ENCODE data around the gene WDR88.
"Not testable (repeated sequence)": the region's sequence is repeated elsewhere in the genome, so short reads cannot be mapped to it uniquely, and the experiment has no call there.

WDR88 gene

GRCh38 chr19:33210266-33210940, 78.5 kb downstream of the WDR88 start:
- Mint-ChIP-seq H3K4me3 (no peak overlapping the region), H3K27me3 (peaks cover 1% of the 10 kb centered on the region), H3K9me3 (no peaks in the 10 kb centered on the region), H3K4me1 (ENCODE audit: low read depth) (peaks cover 8% of the 10 kb centered on the region), H3K27ac (no peak overlapping the region), H3K36me3 (ENCODE audit: low read depth) (peaks cover 14% of the 10 kb centered on the region)
- intact Hi-C loops (cut with micrococcal nuclease), result no loop called here

DNA sequence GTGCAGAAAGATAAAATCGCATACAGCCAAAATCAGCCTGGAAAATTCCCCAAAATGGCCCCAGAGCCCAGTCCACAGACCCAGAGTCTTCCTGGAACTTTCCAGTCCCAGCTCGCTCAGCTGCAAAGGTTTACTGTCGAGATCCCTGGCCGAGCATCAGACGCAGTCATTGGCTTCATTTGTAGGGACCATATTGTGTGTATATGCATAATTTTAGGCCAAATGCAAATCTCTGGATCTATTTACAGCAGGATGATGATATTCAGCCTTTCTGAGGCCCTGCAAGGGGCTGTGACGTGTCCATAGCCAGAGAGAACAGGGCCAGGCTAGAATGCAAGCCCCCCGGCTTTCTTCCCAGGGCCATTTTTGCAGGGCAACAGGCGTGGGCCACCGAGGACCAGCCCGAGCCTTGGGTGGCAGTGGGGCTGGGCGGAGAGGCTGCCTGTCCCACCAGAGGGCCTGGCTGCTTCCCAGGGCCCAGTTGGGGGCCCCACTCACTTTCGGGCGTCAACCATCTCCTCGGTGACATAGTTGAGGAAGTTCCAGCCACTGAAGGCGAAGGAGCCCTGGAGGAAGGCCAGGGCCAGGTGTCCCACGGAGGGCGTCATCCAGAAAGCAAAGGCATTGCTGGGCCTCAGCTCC, 80.0 kb downstream of the WDR88 start:
- Mint-ChIP-seq H3K27ac (no peak overlapping the region), H3K27me3 (peaks cover 1% of the 10 kb centered on the region), H3K4me3 (no peak overlapping the region), H3K36me3 (ENCODE audit: low read depth) (no peaks in the 10 kb centered on the region), H3K4me1 (ENCODE audit: low read depth) (peaks cover 8% of the 10 kb centered on the region), H3K9me3 (no peaks in the 10 kb centered on the region)
- intact Hi-C loops (cut with micrococcal nuclease), result no loop called here

DNA sequence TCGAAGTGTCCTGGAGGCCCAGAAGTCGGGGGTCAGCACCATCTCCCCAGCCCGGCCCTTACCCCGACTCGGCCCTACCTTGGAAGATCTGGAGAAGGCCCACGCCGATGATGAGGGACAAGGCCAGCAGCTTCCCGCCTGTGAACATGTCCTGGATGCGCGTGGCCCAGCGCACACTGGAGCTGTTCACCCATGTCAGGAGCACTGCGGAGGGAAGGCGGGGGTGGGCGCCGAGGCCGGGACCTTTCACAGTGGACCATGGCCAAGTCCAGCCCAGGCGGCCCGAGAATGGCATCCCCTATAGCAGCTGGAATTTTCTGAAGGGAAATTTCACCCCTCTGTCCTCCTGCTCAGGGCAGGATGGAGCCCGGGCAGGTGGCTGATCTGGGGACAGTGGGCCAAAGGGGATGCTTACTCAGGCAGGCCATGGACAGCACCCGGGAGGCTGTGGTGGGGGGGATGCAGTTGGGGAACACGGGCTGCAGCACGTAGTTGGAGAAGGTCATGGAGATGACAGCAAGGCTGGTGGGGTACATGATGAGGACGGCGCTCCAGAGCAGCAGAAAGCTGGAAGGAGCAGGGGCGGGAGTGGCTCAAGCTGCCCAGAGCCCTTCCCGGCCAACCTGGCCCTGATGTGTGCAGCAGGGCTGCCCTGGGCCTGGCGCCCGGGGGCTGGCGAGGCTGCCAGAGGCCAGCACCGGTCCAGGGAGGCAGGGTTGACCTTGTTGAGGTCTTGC, 80.7 kb downstream of the WDR88 start:
- Mint-ChIP-seq H3K9me3 (no peaks in the 10 kb centered on the region), H3K27ac (no peak overlapping the region), H3K4me3 (no peak overlapping the region), H3K4me1 (ENCODE audit: low read depth) (peaks cover 8% of the 10 kb centered on the region), H3K36me3 (ENCODE audit: low read depth) (no peaks in the 10 kb centered on the region), H3K27me3 (peaks cover 1% of the 10 kb centered on the region)
- intact Hi-C loops (cut with micrococcal nuclease), result no loop called here

DNA sequence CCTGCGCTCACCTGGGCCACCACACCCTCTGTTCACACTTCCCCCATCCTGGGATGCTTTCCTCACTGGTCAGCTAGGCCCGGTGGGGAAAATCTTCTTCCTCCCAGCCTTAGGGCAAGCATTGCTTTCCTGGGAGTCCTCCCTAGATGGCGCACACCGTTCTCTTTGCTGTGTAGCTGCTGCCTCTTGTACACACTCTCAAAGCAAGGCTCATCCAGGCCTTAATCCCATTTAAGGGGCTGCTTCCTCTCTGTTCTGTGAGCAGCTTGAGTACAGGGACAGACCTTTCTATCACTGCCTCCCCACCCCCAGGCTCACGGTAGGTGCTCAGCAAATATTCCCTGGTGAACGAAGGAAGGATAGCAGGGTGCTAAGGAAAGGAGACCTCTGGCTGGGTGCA, 82.7 kb downstream of the WDR88 start:
- no peaks in the 10 kb centered on the region for H3K4me1 Mint-ChIP-seq (ENCODE audit: low read depth)
- no peaks in the 10 kb centered on the region for H3K36me3 Mint-ChIP-seq (ENCODE audit: low read depth)
- peaks cover 1% of the 10 kb centered on the region for H3K27me3 Mint-ChIP-seq
- no peak overlapping the region for H3K27ac Mint-ChIP-seq
- H3K4me3 Mint-ChIP-seq, result no peak overlapping the region
- intact Hi-C loops (cut with micrococcal nuclease), result no loop called here
- H3K9me3 Mint-ChIP-seq, result no peaks in the 10 kb centered on the region

GRCh38 chr19:33215438-33216197, 83.7 kb downstream of the WDR88 start:
- intact Hi-C loops (cut with micrococcal nuclease), result no loop called here
- H3K27ac Mint-ChIP-seq, result no peak overlapping the region
- no peaks in the 10 kb centered on the region for H3K9me3 Mint-ChIP-seq
- peaks cover 1% of the 10 kb centered on the region for H3K27me3 Mint-ChIP-seq
- H3K4me3 Mint-ChIP-seq, result no peak overlapping the region
- no peaks in the 10 kb centered on the region for H3K4me1 Mint-ChIP-seq (ENCODE audit: low read depth)
- H3K36me3 Mint-ChIP-seq (ENCODE audit: low read depth), result no peaks in the 10 kb centered on the region

DNA sequence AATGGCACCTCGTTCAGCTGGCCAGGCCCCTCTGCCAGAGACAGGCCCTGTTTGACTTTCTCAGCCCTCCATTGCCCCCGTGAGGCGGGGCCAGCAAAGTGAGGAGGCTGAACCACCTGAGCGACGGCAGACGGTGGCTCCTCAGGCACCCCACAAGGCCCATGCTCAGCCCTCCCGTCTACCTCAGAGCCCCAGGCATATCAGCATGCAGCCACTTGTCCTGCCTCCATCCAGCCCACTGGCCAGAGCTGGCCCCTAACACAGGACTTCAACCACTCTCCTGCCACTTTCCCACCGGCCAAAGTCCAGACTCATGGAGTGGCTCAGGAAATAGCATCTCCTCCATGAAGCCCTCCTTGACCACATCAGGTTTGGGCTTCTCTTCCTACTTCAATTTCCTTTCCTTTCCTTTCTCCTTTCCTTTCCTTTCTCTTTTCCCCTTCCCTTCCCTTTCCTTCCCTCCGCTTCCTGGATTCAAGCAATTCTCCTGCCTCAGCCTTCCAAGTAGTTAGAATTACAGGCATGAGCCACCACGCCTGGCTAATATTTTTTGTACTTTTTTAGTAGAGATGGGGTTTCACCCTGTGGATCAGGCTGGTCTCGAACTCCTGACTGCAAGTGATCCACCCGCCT, 84.4 kb downstream of the WDR88 start:
- H3K27ac Mint-ChIP-seq, result no peak overlapping the region
- no peaks in the 10 kb centered on the region for H3K36me3 Mint-ChIP-seq (ENCODE audit: low read depth)
- intact Hi-C loops (cut with micrococcal nuclease), result no loop called here
- H3K4me1 Mint-ChIP-seq (ENCODE audit: low read depth), result no peaks in the 10 kb centered on the region
- peaks cover 5% of the 10 kb centered on the region for H3K27me3 Mint-ChIP-seq
- H3K4me3 Mint-ChIP-seq, result no peak overlapping the region
- H3K9me3 Mint-ChIP-seq, result no peaks in the 10 kb centered on the region

DNA sequence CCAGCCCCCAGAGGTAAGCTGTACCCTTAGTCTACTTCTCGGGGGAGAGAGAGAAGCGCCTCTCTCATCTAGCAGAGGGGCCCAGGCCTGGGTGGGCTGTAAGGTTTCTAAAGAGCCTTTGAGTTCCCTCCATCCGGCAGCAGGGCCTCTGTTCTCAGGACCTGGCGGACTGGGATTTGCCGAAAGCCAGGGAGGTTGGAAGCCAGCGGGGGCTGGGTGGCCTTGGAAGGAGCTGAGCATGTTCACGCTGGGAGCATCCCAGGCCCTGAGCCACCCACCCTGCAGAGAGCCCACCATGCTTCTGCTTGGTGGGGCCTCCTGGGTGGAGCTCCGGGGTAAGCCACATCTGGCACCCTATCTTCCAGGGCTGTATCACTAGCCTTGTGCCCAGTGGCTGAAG, 86.0 kb downstream of the WDR88 start:
- intact Hi-C loops (cut with micrococcal nuclease), result no loop called here
- H3K36me3 Mint-ChIP-seq (ENCODE audit: low read depth), result no peaks in the 10 kb centered on the region
- no peaks in the 10 kb centered on the region for H3K9me3 Mint-ChIP-seq
- no peak overlapping the region for H3K4me3 Mint-ChIP-seq
- no peaks in the 10 kb centered on the region for H3K4me1 Mint-ChIP-seq (ENCODE audit: low read depth)
- H3K27me3 Mint-ChIP-seq, result peaks cover 13% of the 10 kb centered on the region
- H3K27ac Mint-ChIP-seq, result no peak overlapping the region

DNA sequence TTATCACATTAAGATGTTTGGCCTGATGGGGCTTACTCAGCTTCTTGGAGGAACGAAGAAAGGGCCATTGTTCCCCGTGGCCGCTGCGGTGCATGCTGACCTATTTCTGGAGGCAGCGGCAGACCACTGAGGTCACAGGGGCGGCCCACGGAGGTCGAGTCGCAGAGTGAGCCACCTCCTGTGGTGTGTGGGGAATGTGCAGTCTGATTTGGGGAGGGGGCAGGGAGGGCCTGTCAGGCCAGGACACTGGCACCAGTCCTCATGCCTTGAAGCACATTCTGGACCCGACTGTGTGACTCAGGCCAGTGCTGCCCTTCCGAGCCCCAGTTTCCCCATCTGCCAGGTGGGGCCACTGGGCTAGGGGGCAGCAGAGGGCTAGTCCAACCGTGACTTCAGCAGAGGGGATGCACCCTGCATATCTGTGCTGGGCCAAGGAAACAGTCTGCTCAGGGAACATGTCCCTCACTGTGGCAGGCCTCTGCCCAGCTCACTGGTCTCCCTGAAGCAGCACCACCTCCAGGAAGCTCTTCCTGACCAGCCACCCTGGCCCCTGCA, 87.4 kb downstream of the WDR88 start:
- Mint-ChIP-seq H3K9me3 (no peaks in the 10 kb centered on the region), H3K27me3 (peaks cover 27% of the 10 kb centered on the region), H3K4me1 (ENCODE audit: low read depth) (no peaks in the 10 kb centered on the region), H3K27ac (no peak overlapping the region), H3K36me3 (ENCODE audit: low read depth) (no peaks in the 10 kb centered on the region), H3K4me3 (no peak overlapping the region)
- intact Hi-C loops (cut with micrococcal nuclease), result no loop called here

DNA sequence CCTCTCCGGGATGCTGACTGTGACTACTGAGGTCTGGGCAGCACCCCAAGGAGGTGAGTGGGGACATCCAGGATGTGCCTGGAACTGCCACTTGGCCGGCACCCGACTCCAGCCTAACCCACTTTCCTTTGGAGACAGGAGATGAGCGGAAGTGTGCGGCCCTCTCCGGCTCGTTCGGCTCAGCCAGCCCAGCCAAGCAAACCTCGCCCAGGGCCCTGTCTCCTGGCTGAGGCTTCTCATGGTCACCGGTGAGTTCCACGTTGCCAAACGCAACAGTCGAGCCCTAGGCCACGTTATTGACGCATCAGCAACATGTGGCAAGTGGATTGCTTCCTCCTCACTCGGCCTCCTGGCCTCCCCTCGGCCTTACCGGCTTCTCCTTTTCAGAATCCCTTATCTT, 88.2 kb downstream of the WDR88 start:
- intact Hi-C loops (cut with micrococcal nuclease), result no loop called here
- no peaks in the 10 kb centered on the region for H3K4me1 Mint-ChIP-seq (ENCODE audit: low read depth)
- H3K27me3 Mint-ChIP-seq, result peaks cover 33% of the 10 kb centered on the region
- no peak overlapping the region for H3K4me3 Mint-ChIP-seq
- no peaks in the 10 kb centered on the region for H3K36me3 Mint-ChIP-seq (ENCODE audit: low read depth)
- no peaks in the 10 kb centered on the region for H3K9me3 Mint-ChIP-seq
- H3K27ac Mint-ChIP-seq, result no peak overlapping the region

- no peak overlapping the region for H3K4me3 Mint-ChIP-seq
- no peaks in the 10 kb centered on the region for H3K36me3 Mint-ChIP-seq (ENCODE audit: low read depth)
- peaks cover 35% of the 10 kb centered on the region for H3K27me3 Mint-ChIP-seq
- no peaks in the 10 kb centered on the region for H3K9me3 Mint-ChIP-seq
- H3K27ac Mint-ChIP-seq, result no peak overlapping the region
- intact Hi-C loops (cut with micrococcal nuclease), result no loop called here
- H3K4me1 Mint-ChIP-seq (ENCODE audit: low read depth), result peaks cover under 1% of the 10 kb centered on the region
These were observed 88.8 kb downstream of the WDR88 start for GRCh38 chr19:33220735-33221134.

DNA sequence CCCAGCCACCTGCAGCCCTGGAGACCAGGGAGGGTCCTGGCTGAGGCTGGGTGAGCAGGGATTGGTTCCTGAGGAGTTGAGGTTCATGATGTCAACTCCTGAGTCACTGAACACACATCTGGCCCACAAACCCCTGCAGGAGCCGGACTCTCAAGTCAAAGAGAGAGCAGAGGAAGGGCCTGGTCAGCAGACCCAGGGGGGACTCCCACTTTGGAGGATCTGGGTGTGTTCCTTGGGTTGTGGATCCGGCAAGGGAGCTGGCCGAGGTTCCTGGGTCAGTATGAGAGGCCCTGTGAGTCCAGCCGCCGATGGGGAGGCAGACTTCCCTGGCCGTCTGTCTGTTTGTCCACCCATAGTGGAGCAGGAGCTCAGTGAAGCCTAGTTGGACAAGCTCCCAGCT, 89.7 kb downstream of the WDR88 start:
- H3K9me3 Mint-ChIP-seq, result no peaks in the 10 kb centered on the region
- no peaks in the 10 kb centered on the region for H3K36me3 Mint-ChIP-seq (ENCODE audit: low read depth)
- no peak overlapping the region for H3K27ac Mint-ChIP-seq
- H3K27me3 Mint-ChIP-seq, result peaks cover 44% of the 10 kb centered on the region
- no peak overlapping the region for H3K4me3 Mint-ChIP-seq
- intact Hi-C loops (cut with micrococcal nuclease), result no loop called here
- H3K4me1 Mint-ChIP-seq (ENCODE audit: low read depth), result peaks cover 10% of the 10 kb centered on the region

DNA sequence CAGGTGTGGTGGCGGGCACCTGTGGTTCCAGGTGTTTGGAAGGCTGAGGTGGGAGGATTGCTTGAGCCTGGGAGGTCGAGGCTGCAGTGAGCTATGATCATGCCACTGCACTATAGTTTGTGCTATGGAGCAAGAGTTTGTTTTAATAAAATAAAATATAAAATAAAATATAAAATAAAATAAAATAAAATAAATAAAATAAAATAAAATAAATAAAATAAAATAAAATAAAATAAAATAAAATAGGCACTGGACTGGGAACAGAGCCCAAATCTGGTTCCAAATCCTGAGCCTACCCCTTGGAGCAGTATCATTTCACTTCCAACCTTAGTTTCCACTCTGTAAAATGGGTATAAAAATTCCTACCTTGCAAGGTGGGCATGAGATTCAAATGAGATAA, 90.3 kb downstream of the WDR88 start:
- intact Hi-C loops (cut with micrococcal nuclease); H3K36me3 Mint-ChIP-seq (ENCODE audit: low read depth); H3K9me3 Mint-ChIP-seq; H3K27ac Mint-ChIP-seq; H3K4me3 Mint-ChIP-seq: not testable (repeated sequence)
- Mint-ChIP-seq H3K4me1 (ENCODE audit: low read depth) (peaks cover 16% of the 10 kb centered on the region), H3K27me3 (peaks cover 49% of the 10 kb centered on the region)

DNA sequence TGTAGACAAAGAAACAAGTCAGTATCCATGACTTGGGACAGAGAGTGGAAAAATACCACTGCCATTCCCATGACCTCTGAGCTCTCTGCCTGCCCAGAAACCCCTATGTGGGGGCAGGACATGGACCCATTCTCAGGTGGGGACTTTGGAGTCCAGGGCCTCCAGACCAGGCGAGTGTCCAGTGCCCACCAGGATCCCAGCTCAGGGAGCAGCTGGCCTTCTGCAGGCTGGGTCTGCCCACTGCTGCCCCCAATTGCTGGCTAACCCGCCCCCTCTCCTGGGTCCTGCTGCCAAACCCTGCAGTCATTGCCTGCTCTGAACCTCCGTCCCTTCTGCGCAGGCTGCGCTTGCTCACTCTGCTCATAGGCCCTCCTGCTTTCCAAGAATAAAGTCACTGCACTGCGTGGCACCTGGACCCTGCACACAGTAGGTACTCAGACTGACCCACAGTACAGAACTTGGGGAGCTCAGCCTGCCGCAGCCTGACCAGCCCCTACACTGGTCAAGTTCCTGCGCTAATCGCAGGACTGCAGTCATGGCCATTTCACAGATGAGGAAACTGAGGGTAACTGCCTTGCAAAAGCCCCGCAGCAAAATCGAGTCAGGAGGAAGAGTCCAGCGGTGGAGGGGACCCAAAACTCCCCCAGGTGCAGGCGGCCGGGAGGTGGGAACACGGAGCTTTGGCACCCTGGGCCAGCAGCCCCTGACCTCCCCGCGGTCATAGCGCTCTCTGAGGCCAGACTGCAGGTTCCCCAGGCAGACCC, 93.0 kb downstream of the WDR88 start:
- Mint-ChIP-seq H3K4me3 (no peak overlapping the region), H3K36me3 (ENCODE audit: low read depth) (peaks cover 10% of the 10 kb centered on the region), H3K27ac (no peak overlapping the region), H3K9me3 (peaks cover 16% of the 10 kb centered on the region), H3K27me3 (peaks cover 63% of the 10 kb centered on the region), H3K4me1 (ENCODE audit: low read depth) (peaks cover 16% of the 10 kb centered on the region)
- intact Hi-C loops (cut with micrococcal nuclease), result no loop called here
